ENCODE data around the gene COG6.

COG6 gene

DNA sequence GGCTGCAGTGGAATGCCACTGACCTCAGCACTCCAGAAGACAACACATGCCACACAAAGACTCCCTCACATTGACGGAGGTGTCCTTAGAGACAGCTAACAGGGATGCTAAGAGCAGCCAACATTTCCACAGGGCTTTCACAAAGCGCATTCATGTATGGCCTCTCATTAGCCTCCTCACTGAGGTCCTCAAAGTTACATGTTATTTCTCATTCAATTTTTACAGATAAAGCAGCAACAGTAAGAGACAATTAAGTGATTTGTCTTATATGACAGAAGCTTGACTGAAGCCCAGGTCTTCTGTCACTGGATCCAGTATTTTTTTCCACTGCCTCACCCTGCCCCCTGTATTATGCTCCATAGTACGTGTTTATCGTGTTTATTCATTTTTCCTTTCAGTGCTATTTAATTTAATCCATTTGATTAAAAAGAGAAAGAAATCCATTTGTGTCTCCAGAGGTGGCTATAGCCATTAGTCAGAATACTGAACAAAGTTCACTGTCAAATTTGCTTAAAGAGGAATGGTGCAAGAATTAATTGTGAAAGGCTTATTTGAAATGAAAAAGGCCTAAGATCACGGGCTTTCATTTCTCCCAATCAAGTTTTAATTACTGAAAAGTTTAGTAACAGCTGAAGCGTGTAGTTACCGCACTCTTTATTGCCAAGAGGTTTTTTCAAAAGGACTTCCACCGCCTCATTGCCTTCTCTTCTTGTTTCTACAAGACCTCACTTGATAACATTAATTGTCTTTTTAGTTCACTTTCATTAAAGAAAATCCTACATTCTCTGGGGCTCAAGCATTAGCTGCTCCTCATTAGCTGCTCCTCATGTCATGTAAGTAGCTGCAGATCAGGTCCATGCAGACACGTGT lies 115.0 kb downstream of the COG6 start:
- no peak for DNase-seq

DNA sequence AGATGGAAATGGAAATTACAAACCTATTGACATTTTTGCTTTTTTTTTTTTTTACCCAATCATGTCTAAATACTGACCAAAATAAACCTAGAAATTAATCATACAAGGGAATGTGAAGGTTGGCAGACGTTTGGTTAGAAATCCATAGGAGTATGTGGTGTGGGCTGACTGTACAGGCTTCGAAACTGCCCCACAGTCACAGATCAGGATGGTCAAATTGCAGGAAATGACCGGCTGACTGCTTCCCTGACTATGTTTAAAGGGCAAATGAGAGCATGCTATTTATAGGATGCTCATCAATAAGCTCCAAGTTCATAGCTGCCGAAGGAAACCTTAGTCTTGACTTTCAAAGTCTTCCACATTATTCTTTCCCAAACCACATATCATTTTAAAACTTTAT lies 118.4 kb downstream of the COG6 start:
- peak; percentile 63 for DNase-seq

GRCh38 chr13:39776439-39776838 lies 121.0 kb downstream of the COG6 start:
- DNase-seq = peak; percentile 94

GRCh38 chr13:39777021-39777420 lies 121.6 kb downstream of the COG6 start:
- DNase-seq = no peak

DNA sequence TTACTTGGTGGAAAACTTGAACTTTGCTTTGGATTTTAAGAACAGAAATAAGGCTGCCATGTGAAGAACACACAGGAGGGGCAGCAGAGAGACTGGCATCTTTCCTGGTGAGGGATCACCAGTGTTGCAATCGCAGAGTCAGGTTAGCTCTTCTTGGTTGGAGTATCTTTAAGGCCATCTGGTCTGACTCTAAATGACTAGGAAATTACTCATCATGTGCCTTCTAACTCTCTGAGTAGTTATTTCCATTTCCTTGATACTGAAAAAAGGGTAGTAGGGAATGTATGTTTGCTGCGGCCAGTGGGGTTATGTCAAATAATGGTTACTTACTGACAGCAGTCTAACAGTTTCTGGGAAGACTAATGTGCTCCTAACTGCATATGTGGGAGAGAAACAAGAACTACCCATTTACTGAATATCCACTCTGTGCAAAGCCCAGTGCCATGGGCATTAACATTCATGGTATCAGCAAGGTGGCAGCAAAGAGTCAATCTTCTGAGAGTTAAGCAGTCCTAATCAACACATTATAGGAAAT lies 122.1 kb downstream of the COG6 start:
- peak; percentile 94 for DNase-seq

DNA sequence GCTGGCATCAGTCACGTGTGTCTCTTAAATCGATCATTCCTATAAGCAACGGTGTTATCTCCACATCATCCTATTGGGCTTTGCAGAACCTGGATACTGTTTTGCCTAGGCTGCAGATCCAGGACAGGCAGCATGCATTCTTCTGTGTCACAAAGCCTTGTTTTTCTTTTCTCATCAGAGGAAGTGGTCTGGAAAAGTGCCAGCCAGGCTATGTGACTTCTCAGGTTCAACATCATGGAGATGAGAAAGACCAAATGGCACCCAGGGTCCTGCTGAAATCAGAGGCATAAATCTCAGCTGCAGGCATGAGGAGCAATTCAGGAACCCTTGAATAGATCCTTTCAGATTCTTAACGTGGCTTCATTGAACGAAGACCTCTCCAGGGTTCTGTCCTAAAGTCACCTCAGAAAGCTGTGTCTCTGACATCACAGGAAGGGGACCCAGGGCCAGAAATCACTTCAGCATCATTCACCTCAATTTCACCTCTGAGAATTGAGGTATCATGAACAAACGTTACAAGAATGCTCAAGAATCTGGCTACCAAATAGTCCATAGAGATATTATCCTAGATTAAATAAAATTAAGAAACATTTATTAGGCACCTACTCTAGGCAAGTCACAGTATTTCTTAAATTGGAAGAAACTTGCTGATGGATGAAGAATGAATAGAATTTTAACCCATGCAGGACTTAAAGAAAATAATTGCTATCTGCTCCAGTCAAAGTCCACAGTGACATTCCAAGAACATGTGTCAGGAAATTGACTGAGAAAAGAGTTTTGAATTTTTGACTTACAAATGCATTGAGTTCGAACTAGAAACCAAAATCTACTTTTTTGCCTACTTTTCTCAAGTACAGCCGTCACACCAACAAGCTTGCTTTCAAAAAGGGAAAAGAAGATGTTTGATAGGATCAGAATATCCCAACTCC lies 124.1 kb downstream of the COG6 start:
- DNase-seq = peak; percentile 60

DNA sequence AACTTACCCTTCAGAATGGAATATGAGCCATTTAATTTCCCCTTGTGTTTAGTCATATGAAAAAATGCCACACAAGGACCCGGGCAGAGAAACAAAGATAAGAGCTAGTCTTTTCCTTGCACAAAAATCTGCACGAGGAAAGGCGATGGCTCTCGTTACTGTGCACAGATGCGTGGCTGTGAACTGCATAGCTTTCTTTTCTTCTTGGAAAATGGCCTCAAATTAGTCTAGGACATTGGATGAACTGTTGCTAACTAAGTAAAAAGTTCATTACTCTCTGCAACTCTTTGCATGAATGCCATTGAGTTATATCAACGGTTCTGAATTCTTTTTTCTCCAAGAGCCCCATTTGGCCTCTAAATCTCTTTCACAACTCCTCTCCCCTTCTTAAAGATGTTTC lies 125.2 kb downstream of the COG6 start:
- DNase-seq = no peak

DNA sequence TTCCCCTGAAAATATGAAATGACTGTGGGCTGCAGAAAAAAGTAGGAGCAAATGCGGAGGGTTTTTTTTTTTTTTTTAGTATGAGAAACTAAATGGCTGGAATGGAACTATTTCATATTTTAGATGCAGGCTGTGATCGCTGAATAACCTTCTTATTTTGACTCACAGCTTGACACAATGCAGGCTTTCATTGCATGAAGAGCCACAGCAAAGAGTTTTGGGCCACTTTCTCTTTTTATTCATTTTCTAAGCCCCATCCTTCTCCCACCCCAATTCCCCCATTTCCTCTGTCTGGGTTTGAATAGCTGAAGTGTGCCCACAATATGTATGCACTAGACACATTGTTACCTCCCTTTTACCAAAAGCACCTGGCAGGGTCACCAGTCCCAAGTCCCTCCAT lies 125.9 kb downstream of the COG6 start:
- DNase-seq = no peak

DNA sequence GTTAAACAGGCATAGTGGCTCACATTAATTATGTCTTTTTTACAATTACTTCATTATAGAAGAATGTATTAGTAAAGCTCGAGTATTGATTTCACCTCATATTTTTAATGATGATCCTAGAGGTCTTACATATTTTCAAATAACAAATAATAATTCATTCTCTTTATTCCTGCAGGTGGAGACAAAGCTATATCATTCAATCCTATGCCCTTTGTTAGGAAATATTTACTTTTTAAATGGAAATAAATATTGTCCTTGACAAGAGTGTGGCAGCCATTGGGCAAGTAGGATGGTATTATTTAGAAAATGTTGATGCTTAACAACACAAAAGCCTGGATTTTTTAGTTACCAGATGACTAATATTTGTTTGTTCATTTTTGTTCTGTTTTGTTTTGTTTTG lies 127.6 kb downstream of the COG6 start:
- no peak for DNase-seq

DNA sequence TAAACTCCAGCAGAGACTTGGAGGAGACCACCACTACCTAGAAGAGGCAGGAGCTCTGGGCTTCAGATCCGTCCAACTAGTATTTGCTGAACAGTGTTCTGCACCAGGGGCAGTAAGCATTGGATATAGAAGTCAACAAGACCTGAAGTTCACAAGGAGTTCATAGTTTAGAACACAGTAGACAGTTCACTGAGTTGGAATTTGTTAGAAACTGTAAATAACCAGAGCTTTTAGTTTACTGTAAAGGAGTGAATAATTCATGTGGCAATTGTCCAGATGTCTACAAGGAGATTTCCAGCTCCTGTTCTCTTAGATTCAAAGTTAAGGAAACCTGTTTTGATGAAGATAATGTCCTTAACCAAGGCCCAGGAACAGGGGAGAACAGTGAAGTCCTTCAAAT lies 128.9 kb downstream of the COG6 start:
- DNase-seq = no peak

DNA sequence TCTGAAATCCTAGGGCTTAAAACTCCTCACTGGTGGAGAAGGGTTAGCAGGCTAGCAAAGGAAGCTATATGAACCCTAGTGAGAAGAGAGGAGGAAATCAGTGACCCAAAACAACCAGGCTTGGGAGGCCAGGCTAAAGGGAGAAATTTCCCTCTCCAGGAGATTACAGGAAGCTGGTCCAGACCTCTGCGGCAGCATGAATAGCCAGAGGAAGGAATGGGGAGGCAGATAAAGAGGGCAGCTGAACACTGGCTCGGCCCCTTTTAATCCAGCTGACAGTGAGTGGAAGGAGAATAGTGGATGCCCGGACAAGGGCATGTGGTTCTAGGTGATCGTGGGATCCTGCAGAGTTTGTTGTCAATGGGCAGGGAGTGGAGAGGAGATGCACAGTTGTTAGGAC lies 130.6 kb downstream of the COG6 start:
- no peak for DNase-seq

- DNase-seq = no peak
Measured at GRCh38 chr13:39787086-39787487, 131.6 kb downstream of the COG6 start.

DNA sequence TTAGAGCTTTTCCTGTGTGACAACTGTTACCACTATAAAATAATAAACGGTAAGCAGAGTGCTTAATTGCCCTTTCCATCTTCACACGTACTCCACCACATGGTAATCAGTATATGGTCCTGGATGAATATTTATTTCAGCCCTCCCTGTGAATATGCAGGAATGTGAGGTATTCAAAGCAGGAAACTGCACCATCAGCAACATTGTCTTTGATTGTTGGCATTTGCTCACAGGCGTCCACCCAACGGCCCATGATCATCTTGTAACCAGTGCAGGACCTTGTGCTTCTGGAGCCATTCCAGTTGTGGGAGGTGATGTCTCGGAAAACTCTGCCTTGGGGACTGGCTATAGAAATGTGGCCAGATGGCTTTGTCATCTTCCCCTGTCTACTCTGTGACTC lies 132.6 kb downstream of the COG6 start:
- DNase-seq = no peak

GRCh38 chr13:39789451-39789850 lies 134.0 kb downstream of the COG6 start:
- no peak for DNase-seq

Measured in fibroblast of skin of abdomen (primary cell).